Islet precursor cell (in vitro differentiated cells): ENCODE measurements around the gene KIF3A.
A peak's percentile ranks its signal among the peaks of the same experiment; 100 is the strongest.

Source experiments
- DNase-seq: peaks from one replicate; pipeline ENCODE4 v3.0.0-alpha.2; 2018

KIF3A gene

DNA sequence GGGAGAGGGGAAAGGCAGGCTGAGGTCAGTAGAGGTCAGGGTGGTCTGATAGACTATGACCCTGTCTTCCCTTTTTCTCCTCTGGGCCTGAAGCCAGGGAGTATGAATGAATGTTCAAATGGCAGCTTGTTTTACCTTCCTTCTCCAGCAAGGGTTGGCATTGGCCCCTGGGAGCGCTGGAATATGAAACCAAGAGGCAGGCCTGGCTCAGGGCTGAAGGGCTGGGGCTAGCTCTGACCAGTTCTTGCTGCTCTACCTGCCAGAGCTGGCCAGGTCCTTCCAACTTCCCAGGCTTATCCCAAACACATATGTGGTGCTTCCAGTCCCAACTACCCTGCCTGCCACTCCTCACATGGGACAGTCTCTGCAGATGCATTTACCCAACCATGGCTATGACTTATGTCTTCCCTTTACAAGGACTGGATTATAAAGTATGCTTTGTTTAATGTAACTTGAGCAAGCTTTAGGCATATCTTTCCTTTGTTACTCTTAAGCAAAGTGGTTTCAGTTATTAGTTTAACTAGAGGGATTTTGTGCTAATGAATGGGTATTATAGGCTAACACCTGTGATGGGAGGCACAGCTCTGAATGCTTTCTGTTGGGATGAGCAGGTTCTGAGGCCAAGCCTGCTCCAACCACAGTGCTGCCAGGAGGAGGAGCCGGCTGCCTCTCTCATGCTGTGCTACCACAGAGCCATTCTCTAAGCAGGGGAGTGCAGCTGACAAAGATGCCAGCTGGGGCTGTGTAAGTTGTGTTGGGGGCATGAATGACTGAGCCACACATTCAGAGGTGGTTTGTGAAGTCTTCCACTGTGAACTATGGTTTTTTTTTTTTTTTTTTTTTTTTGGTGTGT, 16.0 kb upstream of the KIF3A start:
- peak; percentile 74 for DNase-seq

DNA sequence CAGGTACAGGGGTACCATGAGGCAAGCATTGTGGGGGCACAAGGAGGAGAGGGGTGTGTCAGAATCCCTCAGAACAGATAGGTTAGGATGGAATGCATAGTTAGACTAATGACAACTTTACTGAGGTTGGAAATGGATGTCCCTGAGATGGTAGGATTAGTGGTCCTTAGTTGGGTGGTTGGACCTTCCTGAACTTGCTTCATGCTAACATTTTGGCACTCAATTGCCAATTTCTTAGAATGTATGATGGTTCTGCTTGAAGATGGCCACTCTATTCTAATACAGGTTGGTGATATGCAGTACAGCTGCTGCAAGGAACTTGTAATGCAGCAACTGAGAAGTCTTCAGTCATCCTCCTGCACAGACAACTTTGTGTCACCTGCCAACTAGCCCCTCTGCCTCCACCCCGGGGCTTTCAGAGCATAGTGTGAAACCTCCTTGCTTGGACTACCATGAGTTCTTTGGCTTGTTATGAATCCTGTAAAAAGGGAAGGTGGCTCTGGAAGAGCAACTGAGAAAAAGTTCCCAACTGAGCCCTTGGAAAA, 15.3 kb upstream of the KIF3A start:
- DNase-seq: no peak

DNA sequence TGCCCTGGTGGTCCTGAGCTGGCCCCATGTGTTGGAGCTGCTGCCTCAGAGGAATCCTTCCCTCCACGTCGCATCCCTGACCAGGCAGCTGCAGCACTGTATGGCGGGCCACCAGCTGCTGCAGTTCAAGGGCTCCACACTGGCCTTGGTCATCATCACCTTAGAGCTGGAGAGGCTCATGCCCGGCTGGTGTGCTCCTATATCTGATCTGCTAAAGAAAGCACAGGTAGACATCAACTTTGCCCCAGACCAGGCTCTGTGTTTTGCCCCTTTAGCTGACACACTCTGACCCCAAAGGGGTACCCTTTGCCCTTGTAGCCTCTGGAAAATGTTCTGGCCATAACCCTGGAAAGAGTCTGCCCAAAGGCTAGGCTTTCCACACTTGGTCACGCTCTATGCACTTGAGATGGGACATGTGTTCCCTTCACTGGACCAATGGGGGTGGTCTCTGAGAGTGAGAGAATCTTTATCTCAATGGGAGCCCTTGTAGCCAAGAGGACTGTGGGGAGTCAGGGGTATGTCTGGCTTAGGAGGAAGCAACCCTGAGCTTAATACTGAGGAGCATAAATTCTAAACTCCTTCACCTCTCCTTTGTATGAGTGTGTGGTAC, 14.7 kb upstream of the KIF3A start:
- no peak for DNase-seq

GRCh38 chr5:132751444-132751843, 14.1 kb upstream of the KIF3A start:
- DNase-seq: no peak

DNA sequence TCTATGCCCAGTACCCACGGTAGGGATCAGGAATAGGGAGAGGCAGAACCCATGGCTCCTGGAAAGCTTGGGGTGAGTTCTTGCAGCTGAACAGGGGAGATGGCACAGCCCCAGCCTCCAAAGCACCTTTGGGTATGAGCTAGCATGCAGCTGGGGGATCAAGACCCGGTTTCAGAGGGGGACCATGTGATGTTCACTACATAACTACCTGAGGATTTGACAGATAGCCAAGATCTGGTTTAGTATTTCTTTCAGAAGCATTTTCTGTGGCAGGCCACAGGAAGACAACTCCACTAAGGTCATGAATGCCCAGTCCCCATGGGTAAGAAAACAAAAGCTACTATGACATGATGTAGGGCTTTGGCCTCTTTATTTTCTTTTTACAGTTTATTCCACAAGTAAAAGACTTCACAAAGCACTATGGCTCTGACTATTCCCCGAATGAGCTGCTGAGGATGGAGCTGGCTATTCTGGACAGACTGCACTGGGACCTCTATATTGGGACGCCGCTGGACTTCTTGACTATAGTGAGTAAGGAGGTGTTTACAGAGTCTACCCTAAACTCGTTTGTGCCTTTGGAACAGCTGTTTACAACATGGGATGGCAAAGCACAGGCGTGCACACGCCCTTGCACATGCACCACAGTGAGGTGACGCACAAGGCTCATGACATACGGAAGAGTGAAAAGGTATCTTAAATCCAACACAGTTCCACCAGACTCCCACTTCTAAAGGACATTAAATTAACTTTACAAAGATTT, 13.3 kb upstream of the KIF3A start:
- no peak for DNase-seq

GRCh38 chr5:132749506-132749905, 12.2 kb upstream of the KIF3A start:
- no peak for DNase-seq

GRCh38 chr5:132748522-132749000, 11.2 kb upstream of the KIF3A start:
- DNase-seq: peak; percentile 48

- DNase-seq: peak; percentile 66
These were observed 10.5 kb upstream of the KIF3A start for GRCh38 chr5:132747616-132748440.

GRCh38 chr5:132746954-132747615, 9.7 kb upstream of the KIF3A start, which contains the start of gene CCNI2:
TSS of gene CCNI2 (plus strand) at chr5:132747426. CDS start at chr5:132747496, 70 bp downstream.
- DNase-seq: peak; percentile 91

- no peak for DNase-seq
These were observed 9.2 kb upstream of the KIF3A start for GRCh38 chr5:132746592-132746953.

DNA sequence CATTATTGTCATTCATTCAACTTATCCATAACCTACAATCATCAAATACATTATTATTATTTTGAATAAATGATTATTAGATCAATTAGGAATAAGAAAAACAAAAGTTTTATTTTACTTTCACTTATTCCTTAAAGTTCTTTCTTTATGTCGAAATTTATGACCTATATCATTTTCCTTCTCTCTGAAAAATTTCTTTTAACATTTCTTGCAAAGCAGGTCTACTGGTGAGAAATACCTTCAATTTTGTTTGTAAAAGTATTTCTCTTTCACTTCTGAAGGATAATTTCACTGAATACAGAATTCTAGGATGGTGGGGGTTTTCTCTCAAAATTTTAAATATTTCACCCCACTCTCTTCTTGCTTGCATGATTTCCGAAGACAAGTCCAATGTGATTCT, 7.3 kb upstream of the KIF3A start:
- no peak for DNase-seq

GRCh38 chr5:132742626-132743025, 5.3 kb upstream of the KIF3A start:
- no peak for DNase-seq

DNA sequence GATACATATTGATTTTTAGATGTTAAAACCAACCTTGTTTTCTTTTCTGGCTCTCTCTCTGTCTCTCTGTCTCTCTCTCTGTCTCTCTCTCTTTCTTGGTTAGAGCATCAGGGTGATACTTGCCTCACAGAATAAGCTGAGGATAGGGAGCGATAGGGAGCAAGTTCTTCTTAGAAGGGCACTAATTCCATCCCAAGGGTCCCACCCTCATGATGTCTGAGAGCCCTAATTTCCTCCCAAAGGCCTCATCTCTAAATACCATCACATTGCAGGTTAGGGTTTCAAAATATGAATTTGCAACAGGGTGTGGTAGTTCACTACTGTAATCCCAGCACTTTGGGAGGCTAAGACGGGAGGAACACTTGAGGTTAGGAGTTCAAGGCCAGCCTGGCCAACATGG, 4.8 kb upstream of the KIF3A start:
- no peak for DNase-seq

- DNase-seq: no peak
These were observed 1.9 kb upstream of the KIF3A start for GRCh38 chr5:132739232-132739631.

DNA sequence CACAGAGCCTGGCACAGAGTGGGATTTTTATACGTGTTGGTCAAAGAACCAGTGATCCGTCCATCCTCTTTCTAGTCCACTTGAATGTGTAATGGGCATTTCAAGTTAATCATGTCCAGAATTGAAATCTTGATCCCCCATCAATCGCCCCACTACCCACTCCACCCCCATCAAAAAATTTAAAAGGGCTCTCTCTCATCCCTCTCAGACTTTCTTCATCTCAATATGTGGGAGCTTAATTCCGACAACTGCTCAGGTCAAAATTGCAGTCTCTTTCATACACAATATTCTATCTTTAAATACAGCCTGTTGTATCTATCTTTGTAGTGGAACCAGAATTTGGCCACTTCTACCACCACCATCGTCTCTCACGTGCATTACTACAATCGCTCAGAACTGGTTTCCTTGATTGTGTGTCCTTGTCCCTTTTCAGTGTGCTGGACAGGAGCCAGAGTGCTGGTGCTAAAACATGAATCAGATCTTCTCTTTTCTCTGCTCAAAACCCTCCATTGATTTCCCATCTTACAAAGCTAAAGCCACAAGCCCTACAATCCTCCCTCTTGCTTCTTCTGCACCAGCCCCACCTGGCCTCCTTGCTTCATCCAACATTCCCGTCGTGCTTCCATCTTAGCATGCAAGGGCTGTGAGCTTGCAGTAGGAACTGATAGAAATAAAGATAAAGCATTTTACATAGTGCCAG, 786 bp upstream of the KIF3A start:
- DNase-seq: no peak

GRCh38 chr5:132734687-132735086, 2.7 kb downstream of the KIF3A start:
- no peak for DNase-seq

- DNase-seq: no peak
These were observed 3.7 kb downstream of the KIF3A start for GRCh38 chr5:132733499-132734148.

DNA sequence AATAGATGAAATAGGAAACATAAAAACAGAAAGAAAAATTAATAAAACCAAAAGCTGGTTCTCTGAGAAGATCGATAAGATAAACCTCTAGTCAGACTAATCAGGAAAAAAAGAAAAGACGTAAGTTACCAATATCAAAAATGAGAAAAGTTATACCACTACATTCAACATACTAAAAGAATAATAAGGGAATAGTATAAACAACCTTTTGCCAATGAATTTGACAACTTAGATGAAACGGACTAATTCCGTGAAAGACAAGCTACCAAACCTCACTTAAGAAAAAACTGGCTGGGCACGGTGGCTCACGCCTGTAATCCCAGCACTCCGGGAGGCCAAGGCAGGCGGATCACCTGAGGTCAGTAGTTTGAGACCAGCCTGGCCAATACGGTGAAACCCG, 7.5 kb downstream of the KIF3A start:
- DNase-seq: no peak

DNA sequence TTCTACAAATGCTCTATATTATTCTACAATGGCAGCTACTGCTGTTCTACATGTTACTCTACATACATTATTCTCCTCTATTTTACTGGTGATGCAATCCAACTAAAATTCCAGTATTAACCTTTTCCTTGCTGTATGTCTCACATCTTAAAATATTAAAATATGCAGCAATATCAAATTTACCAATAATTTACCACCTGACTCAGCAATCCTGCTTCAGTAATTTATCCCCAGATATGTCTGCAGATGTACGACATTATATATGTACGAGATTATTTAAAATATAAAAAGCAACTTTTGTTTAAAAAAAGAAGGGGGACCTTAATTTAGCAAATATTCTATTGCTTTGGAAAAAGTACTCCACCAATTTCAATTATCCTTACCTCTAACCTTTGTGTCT, 11.6 kb downstream of the KIF3A start:
- DNase-seq: no peak

- DNase-seq: no peak
These were observed 18.6 kb downstream of the KIF3A start for GRCh38 chr5:132718544-132719312.
